HG03097 (cell line): ENCODE results near the gene TBX1.

Experiments used
- ATAC-seq: cut with Tn5 transposase; IDR thresholded peaks from one replicate; pipeline ENCODE4 v1.9.1; 2021; ENCODE audit not compliant: unreplicated experiment, low FRiP score

Gene TBX1

GRCh38 chr22:19809741-19810140 is 49.2 kb downstream of the TBX1 start:
- no peak for ATAC-seq

- no peak for ATAC-seq
Observed at GRCh38 chr22:19810381-19811201, 50.0 kb downstream of the TBX1 start.

GRCh38 chr22:19811211-19811621 is 50.6 kb downstream of the TBX1 start:
- ATAC-seq = no peak

GRCh38 chr22:19811811-19812771 is 51.5 kb downstream of the TBX1 start:
- ATAC-seq = no peak

- no peak for ATAC-seq
Observed at GRCh38 chr22:19812910-19813309, 52.3 kb downstream of the TBX1 start.

- ATAC-seq = no peak
Observed at GRCh38 chr22:19814428-19814827, 53.9 kb downstream of the TBX1 start.

GRCh38 chr22:19815093-19815822 is 54.7 kb downstream of the TBX1 start:
- no peak for ATAC-seq

GRCh38 chr22:19815823-19816290 is 55.3 kb downstream of the TBX1 start:
- ATAC-seq = no peak

- no peak for ATAC-seq
Observed at GRCh38 chr22:19816372-19817119, 56.0 kb downstream of the TBX1 start.
